ENCODE data around the gene SNRNP27. TPM values are rescaled to one million over a fixed set of nuclear protein-coding genes. Genes with fewer than 3 reads are reported as not detected.

The SNRNP27 gene
- total RNA-seq, 1 donor from 2014 or later, result 38.7 TPM

- H3K27me3 ChIP-seq (ENCODE audit: low read depth), result no peaks in the 10 kb centered on the region
- DNase-seq (no peak), ATAC-seq (no peak)
- TF ChIP-seq CTCF (IDR thresholded peaks at IDR 0.05), result no peak
- H3K4me3 ChIP-seq, result no peak overlapping the region
- H3K27ac ChIP-seq, result no peak overlapping the region
- H3K9me3 ChIP-seq, result no peaks in the 10 kb centered on the region
- peaks cover 40% of the 10 kb centered on the region for H3K36me3 ChIP-seq
- H3K4me1 ChIP-seq, result peaks cover 19% of the 10 kb centered on the region
- intact Hi-C loops (cut with DNase I), result no loop called here
These were observed 51.0 kb downstream of the SNRNP27 start for GRCh38 chr2:69944756-69945155.

GRCh38 chr2:69945441-69945840, 51.7 kb downstream of the SNRNP27 start:
- DNase-seq (peak; percentile 79), ATAC-seq (peak; percentile 62 to 70)
- H3K27ac ChIP-seq, result peak overlapping the region; percentile 65
- no peaks in the 10 kb centered on the region for H3K27me3 ChIP-seq (ENCODE audit: low read depth)
- H3K4me1 ChIP-seq, result peaks cover 19% of the 10 kb centered on the region
- intact Hi-C loops (cut with DNase I), result no loop called here
- H3K9me3 ChIP-seq, result no peaks in the 10 kb centered on the region
- H3K4me3 ChIP-seq, result no peak overlapping the region
- H3K36me3 ChIP-seq, result peaks cover 33% of the 10 kb centered on the region
- no peak for TF ChIP-seq CTCF (IDR thresholded peaks at IDR 0.05)

GRCh38 chr2:69945941-69946340, 52.2 kb downstream of the SNRNP27 start:
- Histone ChIP-seq H3K27me3 (ENCODE audit: low read depth) (no peaks in the 10 kb centered on the region), H3K4me3 (no peak overlapping the region), H3K27ac (peak overlapping the region; percentile 65), H3K4me1 (peaks cover 19% of the 10 kb centered on the region), H3K9me3 (no peaks in the 10 kb centered on the region), H3K36me3 (peaks cover 28% of the 10 kb centered on the region)
- ATAC-seq (no peak), DNase-seq (no peak)
- intact Hi-C loops (cut with DNase I), result no loop called here
- TF ChIP-seq CTCF (IDR thresholded peaks at IDR 0.05), result no peak

- no peak overlapping the region for H3K4me3 ChIP-seq
- no peaks in the 10 kb centered on the region for H3K9me3 ChIP-seq
- H3K36me3 ChIP-seq, result peaks cover 22% of the 10 kb centered on the region
- peaks cover 19% of the 10 kb centered on the region for H3K4me1 ChIP-seq
- TF ChIP-seq CTCF (IDR thresholded peaks at IDR 0.05), result no peak
- H3K27ac ChIP-seq, result peak overlapping the region; percentile 65
- H3K27me3 ChIP-seq (ENCODE audit: low read depth), result no peaks in the 10 kb centered on the region
- DNase-seq (no peak), ATAC-seq (peak; percentile 71 to 77)
- intact Hi-C loops (cut with DNase I), result no loop called here
These were observed 52.9 kb downstream of the SNRNP27 start for GRCh38 chr2:69946351-69947324.

GRCh38 chr2:69947325-69947931, 53.7 kb downstream of the SNRNP27 start:
- intact Hi-C loops (cut with DNase I), result no loop called here
- H3K9me3 ChIP-seq, result no peaks in the 10 kb centered on the region
- DNase-seq, result no peak
- H3K4me1 ChIP-seq, result peaks cover 19% of the 10 kb centered on the region
- no peak for TF ChIP-seq CTCF (IDR thresholded peaks at IDR 0.05)
- H3K27me3 ChIP-seq (ENCODE audit: low read depth), result no peaks in the 10 kb centered on the region
- peaks cover 15% of the 10 kb centered on the region for H3K36me3 ChIP-seq
- peak overlapping the region; percentile 65 for H3K27ac ChIP-seq
- no peak for ATAC-seq
- no peak overlapping the region for H3K4me3 ChIP-seq

Measured in lower lobe of right lung (tissue), 2 donors.